GM18498 (cell line): ENCODE data around the gene TRAP1.
"Not testable (repeated sequence)": the region's sequence is repeated elsewhere in the genome, so short reads cannot be mapped to it uniquely, and the experiment has no call there.

Source experiments
- ATAC-seq: cut with Tn5 transposase; IDR thresholded peaks from one replicate; pipeline ENCODE4 v1.9.1; 2021; ENCODE audit warnings: mild to moderate bottlenecking, moderate library complexity; ENCODE audit not compliant: unreplicated experiment

The TRAP1 gene

DNA sequence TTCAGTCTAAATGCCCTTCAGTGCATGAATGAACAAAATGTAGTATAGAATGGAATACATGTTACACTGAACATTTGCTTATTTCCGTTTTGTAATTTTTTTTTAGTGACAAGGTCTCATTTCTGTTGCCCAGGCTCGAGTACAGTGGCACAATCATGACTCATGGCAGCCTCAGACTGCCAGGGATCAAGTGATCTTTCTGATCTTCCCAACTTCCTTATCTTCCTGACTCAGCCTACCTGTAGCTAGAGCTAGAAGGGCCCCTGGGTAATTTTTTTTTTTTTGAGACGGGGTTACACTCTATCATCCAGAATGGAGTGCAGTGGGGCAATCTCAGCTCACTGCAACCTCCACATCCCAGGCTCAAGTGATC, 98.6 kb downstream of the TRAP1 start:
- no peak for ATAC-seq

DNA sequence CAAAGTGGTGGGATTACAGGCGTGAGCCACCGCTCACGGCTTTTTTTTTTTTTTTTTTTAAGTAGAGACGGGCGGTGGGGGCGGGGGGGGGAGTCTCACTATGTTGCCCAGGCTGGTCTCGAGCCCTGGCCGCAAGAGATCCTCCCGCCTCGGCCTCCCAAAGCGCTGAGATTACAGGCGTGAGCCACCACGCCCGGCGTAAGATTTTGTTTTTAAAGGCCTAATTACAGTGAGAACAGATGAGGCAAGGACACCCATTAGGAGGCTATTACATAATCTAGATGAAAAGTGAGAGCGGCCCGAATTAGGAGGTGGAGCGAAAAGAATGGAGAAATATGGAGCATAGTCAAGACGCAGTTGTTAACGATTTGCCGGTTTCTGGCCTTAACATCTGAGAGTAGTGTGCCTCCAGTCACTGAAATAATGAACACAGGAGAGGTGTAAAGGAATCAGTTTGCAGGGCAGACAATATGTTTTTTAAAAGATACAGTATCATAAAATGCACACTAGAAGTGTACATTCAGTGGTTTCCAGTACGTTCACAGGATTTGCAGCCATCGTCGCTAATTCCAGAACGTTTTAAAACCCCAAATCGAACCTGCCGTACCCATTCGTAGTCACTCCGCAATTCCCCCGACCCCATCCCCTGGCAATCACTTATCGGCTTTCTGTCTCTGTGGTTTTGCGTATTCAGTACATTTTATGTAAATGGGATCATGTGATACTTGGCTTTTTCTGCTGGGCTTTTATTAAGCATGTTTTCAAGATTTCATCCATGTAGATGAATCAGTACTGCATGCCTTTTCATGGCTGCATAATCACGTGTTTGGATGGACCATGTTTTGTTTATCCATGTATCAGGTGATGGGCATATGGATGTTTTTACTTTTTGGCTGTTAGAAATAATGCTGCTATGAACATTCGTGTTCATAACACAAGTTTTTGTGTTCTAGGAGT, 104.5 kb downstream of the TRAP1 start:
- ATAC-seq, result no peak

DNA sequence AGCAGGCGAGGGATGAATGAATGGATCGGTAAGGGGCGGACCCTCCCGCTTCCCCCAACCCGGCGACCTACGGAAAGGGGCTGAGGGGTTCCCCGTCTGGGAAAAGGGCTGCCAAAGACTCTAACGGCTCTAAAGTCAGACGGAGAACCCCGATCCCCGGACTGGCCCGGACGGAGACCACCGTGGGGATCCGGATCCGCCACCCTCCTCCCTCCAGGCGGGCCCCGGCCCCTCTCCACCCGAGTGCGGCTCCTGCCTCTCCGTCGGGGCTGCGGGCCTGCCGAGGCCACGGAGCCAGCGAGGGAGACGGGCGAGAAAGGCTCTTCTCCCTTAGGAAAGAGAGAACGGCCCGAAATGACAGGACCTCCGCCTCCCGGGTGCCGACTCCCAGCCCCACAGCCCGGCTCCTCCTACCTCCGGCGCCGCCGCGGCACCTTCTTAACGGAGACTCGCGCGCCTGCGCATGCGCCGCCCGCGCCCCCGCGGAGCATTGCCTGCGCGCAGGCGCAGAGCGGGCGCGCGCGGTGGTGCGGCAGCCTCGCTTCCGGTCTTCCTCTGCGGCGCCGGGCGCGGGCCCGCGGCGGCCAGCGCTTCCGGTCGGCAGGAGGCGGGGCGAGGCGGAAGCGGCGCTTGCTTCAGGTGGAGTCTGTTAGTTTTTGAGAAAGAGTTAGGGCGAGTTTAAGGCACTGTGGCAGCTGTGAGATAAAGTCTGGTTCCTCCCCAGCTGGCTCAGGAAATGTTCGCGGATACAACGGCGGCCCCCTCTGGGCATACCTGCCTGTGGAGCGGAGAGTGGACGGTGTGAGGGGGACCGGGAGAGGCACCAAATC, 106.0 kb downstream of the TRAP1 start, which contains the start of gene SLX4:
Gene SLX4, minus strand, starts transcription at position 461 of the 830 bp plus-strand sequence. CDS start 2,642 bp downstream, outside the sequence.
- peak; percentile 88 for ATAC-seq

DNA sequence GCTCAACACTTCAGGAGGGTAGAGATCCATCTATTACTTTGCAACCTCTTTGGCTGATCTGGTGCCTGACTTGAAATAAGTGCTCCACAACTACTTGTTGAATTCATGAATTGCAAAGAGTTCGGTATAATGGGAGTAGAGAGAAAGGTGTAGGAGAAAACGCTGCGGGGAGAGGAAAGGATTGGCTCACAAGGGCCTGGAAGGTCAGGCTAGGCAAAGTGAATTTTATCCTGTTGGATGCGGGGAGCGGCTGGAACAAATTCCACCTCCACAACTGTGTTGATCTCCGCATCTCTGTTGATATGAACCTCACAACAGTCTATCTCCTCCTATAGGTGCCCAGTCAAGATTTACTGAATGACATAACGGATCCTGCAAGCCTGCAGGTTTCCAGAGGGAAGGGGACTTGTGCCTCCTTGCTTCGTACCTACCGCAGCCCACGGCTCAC, 106.6 kb downstream of the TRAP1 start:
- no peak for ATAC-seq

- no peak for ATAC-seq
These were observed 107.2 kb downstream of the TRAP1 start for GRCh38 chr16:3609895-3610697.

DNA sequence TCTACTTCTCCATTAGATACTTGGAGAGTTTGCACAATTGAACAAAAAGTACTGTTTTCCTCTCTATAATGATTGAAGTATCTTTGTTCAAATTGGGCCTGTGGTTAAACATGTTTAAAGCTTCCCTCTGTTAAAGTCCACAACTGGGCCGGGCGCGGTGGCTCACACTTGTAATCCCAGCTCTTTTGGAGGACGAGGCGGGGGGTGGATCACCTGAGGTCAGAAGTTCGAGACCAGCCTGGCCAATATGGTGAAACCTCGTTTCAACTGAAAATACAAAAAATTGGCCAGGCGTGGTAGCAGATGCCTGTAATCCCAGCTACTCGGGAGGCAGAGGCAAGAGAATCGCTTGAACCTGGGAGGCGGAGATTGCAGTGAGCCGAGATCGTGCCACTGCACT, 108.3 kb downstream of the TRAP1 start:
- ATAC-seq, result not testable (repeated sequence)

- no peak for ATAC-seq
These were observed 109.3 kb downstream of the TRAP1 start for GRCh38 chr16:3608069-3608468.
